HepG2 (cell line): ENCODE measurements around the gene MCAM. TPM values are rescaled to one million over a fixed set of nuclear protein-coding genes. Genes with fewer than 3 reads are reported as not detected.

Experiments
- BCLAF1 ChIP-seq: fragments of 450-650 bp; IDR thresholded peaks from 2 replicates; pipeline ENCODE4 v1.6.1; 2017; ENCODE audit warnings: mild to moderate bottlenecking
- CTCF ChIP-seq: sonication (generic); formaldehyde crosslinking; IDR thresholded peaks from 2 replicates; pipeline ENCODE4 v1.5.0; 2020; ENCODE audit warnings: mild to moderate bottlenecking, missing genetic modification reagents, moderate library complexity
- HNRNPH1 ChIP-seq: fragments of 200-400 bp; formaldehyde crosslinking; optimal IDR thresholded peaks from 2 replicates; pipeline ENCODE3; 2017; ENCODE audit warnings: mild to moderate bottlenecking, low read depth, low read length
- HOXD1 ChIP-seq: sonication (generic); formaldehyde crosslinking; IDR thresholded peaks from 2 replicates; pipeline ENCODE4 v1.5.0; 2020; ENCODE audit warnings: missing genetic modification reagents
- MYC ChIP-seq: sonication (generic); formaldehyde crosslinking; IDR thresholded peaks from 2 replicates; pipeline ENCODE4 v1.9.0; 2021; ENCODE audit warnings: missing genetic modification reagents, borderline replicate concordance
- NFYB ChIP-seq: sonication (generic); formaldehyde crosslinking; IDR thresholded peaks from 2 replicates; pipeline ENCODE4 v1.4.0; 2020; ENCODE audit warnings: missing genetic modification reagents
- RCOR2 ChIP-seq: IDR thresholded peaks from 2 replicates; pipeline ENCODE4 v1.6.1; 2016; ENCODE audit warnings: missing biosample characterization, missing genetic modification reagents
- RERE ChIP-seq: IDR thresholded peaks from 2 replicates; pipeline ENCODE4 v1.6.1; 2016; ENCODE audit warnings: low read depth, missing genetic modification reagents, missing compliant biosample characterization
- SALL2 ChIP-seq: sonication (generic); formaldehyde crosslinking; IDR thresholded peaks from 2 replicates; pipeline ENCODE4 v1.8.1; 2023; ENCODE audit warnings: mild to moderate bottlenecking, missing genetic modification reagents, inconsistent platforms
- SOX5 ChIP-seq: IDR thresholded peaks from 2 replicates; pipeline ENCODE4 v1.6.1; 2016; ENCODE audit warnings: borderline replicate concordance
- THAP11 ChIP-seq: IDR thresholded peaks from 2 replicates; pipeline ENCODE4 v1.6.1; 2016; ENCODE audit warnings: missing biosample characterization, missing genetic modification reagents
- ZNF788 ChIP-seq: sonication (generic); formaldehyde crosslinking; IDR thresholded peaks from 2 replicates; pipeline ENCODE4 v1.5.0; 2020; ENCODE audit warnings: mild to moderate bottlenecking, missing genetic modification reagents, borderline replicate concordance
- polyA plus RNA-seq, 8 experiments: library from polyadenylated mRNA; depleted of rRNA in 3 of 8; stranded (reverse) in 7 of 8; unstranded in 1 of 8; fragments of >200 nt; fragmentation: Illumina TruSeq in 4 of 8; extraction: Trizol in 4 of 8; gene quantifications; 2 replicates each; pipeline versions ENCODE4 v1.2.1 to v1.2.3, GENCODE V29; 2011 to 2016; ENCODE audit warnings: low read depth in 4 of 8, missing spikeins in 1 of 8, mixed read lengths in 1 of 8; ENCODE audit not compliant: insufficient read depth in 1 of 8
- total RNA-seq, 5 experiments: library from RNA; depleted of rRNA; stranded (reverse); fragments of >200 nt; fragmentation: Illumina TruSeq; extraction: Trizol; gene quantifications; 2 replicates each; pipeline ENCODE4 v1.2.3, GENCODE V29; 2016; ENCODE audit warnings: low read depth in 1 of 5

Gene MCAM
- total and polyA plus RNA-seq, 2 of the 13 experiments (the other 11 are each of a cell fraction or from before 2014, with no cell fraction given) = 12.1 to 15.2 TPM

DNA sequence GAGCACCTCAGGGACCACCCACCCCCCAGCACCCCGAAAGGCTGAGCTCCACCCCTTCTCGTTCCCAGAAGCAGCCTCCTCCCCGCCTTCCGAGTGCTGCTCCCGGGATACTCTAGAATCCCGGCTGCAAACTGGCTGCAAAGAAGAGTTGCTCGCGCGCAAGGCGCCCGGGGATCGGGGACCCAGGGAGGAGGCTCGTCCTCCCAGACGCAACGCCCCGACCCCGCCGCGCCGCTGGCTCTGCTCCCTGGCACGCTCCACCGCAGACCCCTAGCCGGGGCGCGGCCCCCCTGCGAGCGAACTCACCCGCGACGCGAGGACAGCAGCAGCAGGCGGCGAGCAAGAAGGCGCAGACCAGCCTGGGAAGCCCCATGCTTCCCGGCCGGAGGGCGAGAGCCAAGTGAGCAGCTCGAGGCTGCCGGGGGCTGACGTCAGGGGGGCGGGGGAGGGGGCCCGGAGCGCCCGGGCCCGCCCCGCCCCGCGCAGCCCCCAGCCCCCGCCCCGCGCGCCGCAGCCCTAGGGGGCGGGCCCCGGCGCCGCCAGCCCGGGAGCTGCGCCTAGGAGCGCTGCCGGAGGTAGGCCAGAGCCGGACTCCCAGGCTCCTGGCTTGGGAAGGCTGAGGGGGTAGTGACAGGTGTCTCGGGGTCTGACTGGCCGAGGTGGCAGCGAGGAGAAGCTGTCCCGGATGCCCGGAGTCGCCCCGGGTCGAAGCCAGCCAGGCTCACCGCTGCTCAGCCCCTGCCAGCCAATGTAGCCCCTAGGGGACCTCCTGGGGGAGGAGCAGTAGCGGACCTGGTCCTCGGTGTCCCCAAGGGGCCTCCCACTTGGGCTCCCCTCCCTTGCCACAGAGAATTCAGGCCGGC lies at the start of gene MCAM (continued):
- no peak for TF ChIP-seq HNRNPH1
- TF ChIP-seq THAP11 (CRISPR knock-in tag) = peak; percentile 29; the same call in 1 of the 2 replicates
- TF ChIP-seq SOX5 (CRISPR knock-in tag) = no peak
- 0 out of 2 replicates have a peak, but pooled peaks have one; percentile 31 for TF ChIP-seq HOXD1 (CRISPR knock-in tag)
- peak; percentile 32; the same call in 1 of the 2 replicates for TF ChIP-seq MYC (CRISPR knock-in tag)
- TF ChIP-seq SALL2 = 0 out of 2 replicates have a peak, but pooled peaks have one; percentile 21
- no peak for TF ChIP-seq RCOR2 (CRISPR knock-in tag)
- no peak for TF ChIP-seq BCLAF1
- TF ChIP-seq RERE (CRISPR knock-in tag) = no peak
- TF ChIP-seq NFYB = 0 out of 2 replicates have a peak, but pooled peaks have one; percentile 4
- peak; percentile 57 for TF ChIP-seq ZNF788 (CRISPR knock-in tag)
- 0 out of 2 replicates have a peak, but pooled peaks have one; percentile 9 for TF ChIP-seq CTCF (CRISPR knock-in tag)
